KMS-11 (cell line): Measurements from ENCODE around the gene IRF8.

ENCODE experiments used
- H2AFZ ChIP-seq: fragments of 200-600 bp; sonication (generic); 2 replicates; pipeline ENCODE4 v1.6.1; 2016; ENCODE audit warnings: antibody characterized with exemption, mixed run types, low read depth
- H3K27ac ChIP-seq: fragments of 200-600 bp; sonication (generic); 2 replicates; pipeline ENCODE4 v1.6.1; 2016; ENCODE audit warnings: mild to moderate bottlenecking, mixed run types
- H3K27me3 ChIP-seq: fragments of 200-600 bp; sonication (generic); 2 replicates; pipeline ENCODE4 v1.6.1; 2017; ENCODE audit warnings: mild to moderate bottlenecking, low read depth, mixed run types, moderate library complexity; ENCODE audit not compliant: insufficient read depth
- H3K36me3 ChIP-seq: fragments of 200-600 bp; sonication (generic); 2 replicates; pipeline ENCODE4 v1.6.1; 2017; ENCODE audit warnings: mild to moderate bottlenecking, mixed run types; ENCODE audit not compliant: insufficient read depth
- H3K4me1 ChIP-seq: fragments of 200-600 bp; sonication (generic); 2 replicates; pipeline ENCODE4 v1.6.1; 2016; ENCODE audit warnings: mild to moderate bottlenecking, low read depth, mixed run types; ENCODE audit not compliant: poor library complexity, severe bottlenecking
- H3K4me2 ChIP-seq: fragments of 200-600 bp; sonication (generic); 2 replicates; pipeline ENCODE4 v1.7.0; 2016; ENCODE audit warnings: mild to moderate bottlenecking, mixed run types
- H3K4me3 ChIP-seq: fragments of 200-600 bp; sonication (generic); IDR thresholded peaks from 2 replicates; pipeline ENCODE4 v1.6.1; 2017; ENCODE audit warnings: low read depth, low read length, mixed read lengths; ENCODE audit not compliant: insufficient read depth
- H3K79me2 ChIP-seq: fragments of 200-600 bp; sonication (generic); 2 replicates; pipeline ENCODE4 v1.6.1; 2016; ENCODE audit warnings: low read depth, mixed run types; ENCODE audit not compliant: insufficient read depth
- H3K9ac ChIP-seq: fragments of 200-600 bp; sonication (generic); 2 replicates; pipeline ENCODE4 v1.6.1; 2016; ENCODE audit warnings: mild to moderate bottlenecking, mixed run types
- H4K20me1 ChIP-seq: fragments of 200-600 bp; sonication (generic); 2 replicates; pipeline ENCODE4 v1.6.1; 2016; ENCODE audit warnings: mild to moderate bottlenecking, mixed run types; ENCODE audit not compliant: insufficient read depth
- TF ChIP-seq, protein P1 (sequence below): fragments of 200-600 bp; sonication (generic); conservative IDR thresholded peaks from 2 replicates; pipeline ENCODE4 v1.6.1; 2017; ENCODE audit warnings: low read depth, mild to moderate bottlenecking, antibody characterized with exemption, low read length, moderate library complexity, mixed read lengths

The IRF8 gene

DNA sequence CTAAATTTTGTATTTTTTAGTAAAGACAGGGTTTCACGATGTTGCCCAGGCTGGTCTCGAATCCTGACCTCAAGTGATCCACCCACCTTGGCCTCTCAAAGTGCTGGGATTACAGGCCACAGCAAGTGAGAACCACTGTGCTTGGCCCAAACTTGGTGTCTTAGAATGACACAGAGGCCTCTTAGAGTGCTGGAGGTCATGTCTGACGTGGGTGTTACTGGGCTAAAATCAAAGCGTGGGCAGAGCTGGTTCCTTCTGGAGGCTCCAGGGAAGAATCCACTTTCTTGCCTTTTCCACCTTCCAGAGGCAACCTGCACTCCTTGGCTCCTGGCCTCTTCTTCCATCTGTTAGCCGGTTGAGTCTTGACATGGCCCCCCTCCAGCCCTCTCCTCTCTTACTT is 53.8 kb downstream of the IRF8 start:
- no peak overlapping the region for H3K4me2 ChIP-seq
- no peaks in the 10 kb centered on the region for H3K79me2 ChIP-seq
- TF ChIP-seq, protein P1, sequence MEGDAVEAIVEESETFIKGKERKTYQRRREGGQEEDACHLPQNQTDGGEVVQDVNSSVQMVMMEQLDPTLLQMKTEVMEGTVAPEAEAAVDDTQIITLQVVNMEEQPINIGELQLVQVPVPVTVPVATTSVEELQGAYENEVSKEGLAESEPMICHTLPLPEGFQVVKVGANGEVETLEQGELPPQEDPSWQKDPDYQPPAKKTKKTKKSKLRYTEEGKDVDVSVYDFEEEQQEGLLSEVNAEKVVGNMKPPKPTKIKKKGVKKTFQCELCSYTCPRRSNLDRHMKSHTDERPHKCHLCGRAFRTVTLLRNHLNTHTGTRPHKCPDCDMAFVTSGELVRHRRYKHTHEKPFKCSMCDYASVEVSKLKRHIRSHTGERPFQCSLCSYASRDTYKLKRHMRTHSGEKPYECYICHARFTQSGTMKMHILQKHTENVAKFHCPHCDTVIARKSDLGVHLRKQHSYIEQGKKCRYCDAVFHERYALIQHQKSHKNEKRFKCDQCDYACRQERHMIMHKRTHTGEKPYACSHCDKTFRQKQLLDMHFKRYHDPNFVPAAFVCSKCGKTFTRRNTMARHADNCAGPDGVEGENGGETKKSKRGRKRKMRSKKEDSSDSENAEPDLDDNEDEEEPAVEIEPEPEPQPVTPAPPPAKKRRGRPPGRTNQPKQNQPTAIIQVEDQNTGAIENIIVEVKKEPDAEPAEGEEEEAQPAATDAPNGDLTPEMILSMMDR: no peak
- H3K27ac ChIP-seq: no peak overlapping the region
- no peak overlapping the region for H3K4me3 ChIP-seq
- no peaks in the 10 kb centered on the region for H3K4me1 ChIP-seq
- H3K36me3 ChIP-seq: no peaks in the 10 kb centered on the region
- no peak overlapping the region for H3K9ac ChIP-seq
- H2AFZ ChIP-seq: no peak overlapping the region
- H3K27me3 ChIP-seq: peaks cover 79% of the 10 kb centered on the region
- no peaks in the 10 kb centered on the region for H4K20me1 ChIP-seq

DNA sequence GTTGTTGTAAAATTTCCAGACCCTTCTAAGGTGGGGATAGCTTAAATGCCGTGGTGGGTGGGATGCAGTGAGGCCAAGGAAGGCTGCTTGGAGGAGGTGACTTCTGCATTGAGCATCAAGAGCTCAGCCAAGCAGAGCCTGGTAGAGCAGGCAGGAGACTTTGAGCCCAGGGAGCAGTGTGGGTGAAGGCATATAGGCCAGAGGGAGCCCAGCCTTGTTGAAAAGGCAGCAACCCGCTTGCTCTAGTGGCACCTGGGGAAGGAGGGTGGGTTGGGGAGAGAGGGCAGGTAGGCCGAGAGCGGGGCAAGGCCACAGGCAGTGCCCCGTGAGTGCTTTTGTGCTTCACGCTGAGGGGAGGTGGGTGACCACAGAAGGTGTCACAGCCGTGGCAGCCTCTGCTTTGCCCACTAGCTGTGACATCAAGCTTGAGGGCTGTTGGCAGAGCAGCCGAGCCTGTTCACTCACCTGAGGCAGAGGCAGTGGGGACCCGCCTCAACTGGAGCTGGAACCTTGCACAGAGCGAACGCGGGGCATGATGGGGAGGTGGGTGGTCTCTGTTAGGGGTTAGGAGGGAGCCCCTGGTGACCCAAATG is 56.1 kb downstream of the IRF8 start:
- no peaks in the 10 kb centered on the region for H3K79me2 ChIP-seq
- H3K4me2 ChIP-seq: no peak overlapping the region
- H3K36me3 ChIP-seq: no peaks in the 10 kb centered on the region
- no peak overlapping the region for H3K4me3 ChIP-seq
- peaks cover 74% of the 10 kb centered on the region for H3K27me3 ChIP-seq
- H2AFZ ChIP-seq: no peak overlapping the region
- no peaks in the 10 kb centered on the region for H3K4me1 ChIP-seq
- no peaks in the 10 kb centered on the region for H4K20me1 ChIP-seq
- H3K27ac ChIP-seq: no peak overlapping the region
- TF ChIP-seq, protein P1: no peak
- H3K9ac ChIP-seq: no peak overlapping the region

DNA sequence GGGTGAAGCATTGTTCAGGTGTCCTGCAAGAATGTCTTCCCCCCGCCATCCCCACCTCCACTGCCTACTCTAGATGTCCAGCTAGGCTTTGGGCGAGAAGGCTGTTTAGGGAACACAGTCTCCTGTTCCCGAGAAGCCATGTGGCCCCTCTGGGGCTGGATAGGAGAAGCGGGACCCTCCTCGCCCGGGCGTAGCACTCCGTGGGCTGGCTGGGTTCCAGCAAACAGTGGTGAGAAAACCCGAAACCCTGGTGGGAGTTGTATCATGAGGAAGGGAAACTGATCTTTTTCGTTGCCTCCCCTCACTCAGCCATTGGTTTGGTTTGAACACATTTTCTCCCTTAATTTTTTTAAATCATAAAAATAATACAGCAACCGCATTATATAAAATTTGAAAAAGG is 56.6 kb downstream of the IRF8 start:
- H3K4me1 ChIP-seq: no peaks in the 10 kb centered on the region
- no peak overlapping the region for H2AFZ ChIP-seq
- H4K20me1 ChIP-seq: no peaks in the 10 kb centered on the region
- H3K36me3 ChIP-seq: no peaks in the 10 kb centered on the region
- no peak overlapping the region for H3K9ac ChIP-seq
- H3K79me2 ChIP-seq: no peaks in the 10 kb centered on the region
- H3K4me3 ChIP-seq: no peak overlapping the region
- H3K27ac ChIP-seq: no peak overlapping the region
- TF ChIP-seq, protein P1: no peak
- no peak overlapping the region for H3K4me2 ChIP-seq
- H3K27me3 ChIP-seq: peaks cover 74% of the 10 kb centered on the region

DNA sequence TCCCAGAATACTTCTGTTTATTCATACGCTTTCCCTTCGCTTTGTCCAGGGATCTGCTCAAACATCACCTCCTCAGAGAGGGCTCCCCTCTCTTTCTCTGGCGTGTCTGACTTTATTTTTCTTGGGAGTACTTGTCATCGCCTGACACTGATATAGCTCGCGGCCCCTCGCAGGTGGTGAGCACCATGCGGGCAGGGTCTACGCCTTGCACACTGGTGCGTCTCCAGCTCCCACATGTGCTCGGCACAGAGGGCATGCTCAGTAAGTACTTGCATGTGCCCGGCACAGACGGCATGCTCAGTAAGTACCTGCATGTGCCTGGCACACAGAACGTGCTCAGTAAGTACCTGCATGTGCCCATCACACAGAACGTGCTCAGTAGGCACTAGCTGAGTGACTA is 57.5 kb downstream of the IRF8 start:
- no peak overlapping the region for H3K27ac ChIP-seq

More for the DNA sequence above, 57.5 kb downstream of the IRF8 start:
- H3K79me2 ChIP-seq: no peaks in the 10 kb centered on the region
- TF ChIP-seq, protein P1: no peak
- H4K20me1 ChIP-seq: no peaks in the 10 kb centered on the region
- H3K36me3 ChIP-seq: no peaks in the 10 kb centered on the region
- H2AFZ ChIP-seq: no peak overlapping the region
- H3K27me3 ChIP-seq: peaks cover 72% of the 10 kb centered on the region
- no peak overlapping the region for H3K9ac ChIP-seq
- no peak overlapping the region for H3K4me2 ChIP-seq
- H3K4me3 ChIP-seq: no peak overlapping the region
- H3K4me1 ChIP-seq: no peaks in the 10 kb centered on the region
